ENCODE data around the gene RXRG.

- TF ChIP-seq GATA3 (IDR thresholded peaks at IDR 0.05; ENCODE audit: low read depth, low read length) = no peak
- TF ChIP-seq GATA2 (IDR thresholded peaks at IDR 0.05; ENCODE audit: low read depth, low read length) = no peak
Measured at GRCh38 chr1:165468726-165469249, 23.9 kb upstream of the RXRG start.

Measured in SH-SY5Y (cell line).